Measurements from ENCODE around the gene PIP5K1B.

PIP5K1B gene

DNA sequence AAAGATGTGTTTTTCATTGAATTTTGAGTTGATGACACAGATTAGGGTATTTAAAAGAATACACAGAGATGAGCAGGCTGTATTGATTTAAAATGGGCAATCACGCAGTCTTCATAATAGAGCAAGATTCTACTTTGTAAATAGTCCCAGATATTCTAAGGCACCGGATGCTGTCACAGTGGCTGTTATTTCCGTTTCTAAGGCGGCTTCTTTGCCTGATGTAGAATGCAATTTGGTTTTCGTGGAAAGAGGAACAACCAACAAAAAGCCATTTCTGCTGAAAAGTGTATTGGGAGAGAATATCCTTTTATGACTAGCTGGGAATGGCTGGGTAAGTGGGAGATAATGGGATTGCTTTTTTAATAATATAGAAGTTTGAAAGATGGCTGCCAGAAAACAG lies 291.4 kb downstream of the PIP5K1B start:
- H3K36me3 ChIP-seq (ENCODE audit: insufficient read depth, low read length), result no peaks in the 10 kb centered on the region
- H3K4me1 ChIP-seq (ENCODE audit: insufficient read depth, low read length), result no peaks in the 10 kb centered on the region
- no peak for DNase-seq
- TF ChIP-seq, protein P1, sequence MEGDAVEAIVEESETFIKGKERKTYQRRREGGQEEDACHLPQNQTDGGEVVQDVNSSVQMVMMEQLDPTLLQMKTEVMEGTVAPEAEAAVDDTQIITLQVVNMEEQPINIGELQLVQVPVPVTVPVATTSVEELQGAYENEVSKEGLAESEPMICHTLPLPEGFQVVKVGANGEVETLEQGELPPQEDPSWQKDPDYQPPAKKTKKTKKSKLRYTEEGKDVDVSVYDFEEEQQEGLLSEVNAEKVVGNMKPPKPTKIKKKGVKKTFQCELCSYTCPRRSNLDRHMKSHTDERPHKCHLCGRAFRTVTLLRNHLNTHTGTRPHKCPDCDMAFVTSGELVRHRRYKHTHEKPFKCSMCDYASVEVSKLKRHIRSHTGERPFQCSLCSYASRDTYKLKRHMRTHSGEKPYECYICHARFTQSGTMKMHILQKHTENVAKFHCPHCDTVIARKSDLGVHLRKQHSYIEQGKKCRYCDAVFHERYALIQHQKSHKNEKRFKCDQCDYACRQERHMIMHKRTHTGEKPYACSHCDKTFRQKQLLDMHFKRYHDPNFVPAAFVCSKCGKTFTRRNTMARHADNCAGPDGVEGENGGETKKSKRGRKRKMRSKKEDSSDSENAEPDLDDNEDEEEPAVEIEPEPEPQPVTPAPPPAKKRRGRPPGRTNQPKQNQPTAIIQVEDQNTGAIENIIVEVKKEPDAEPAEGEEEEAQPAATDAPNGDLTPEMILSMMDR (IDR thresholded peaks at IDR 0.05; ENCODE audit: borderline replicate concordance, extremely low read depth, low read length, poor library complexity, severe bottlenecking), result no peak
- TF ChIP-seq EZH2 (IDR thresholded peaks at IDR 0.05; ENCODE audit: borderline replicate concordance, low read depth, low read length, severe bottlenecking), result no peak
- H2AFZ ChIP-seq (ENCODE audit: low read depth, low read length), result no peak overlapping the region
- no peaks in the 10 kb centered on the region for H3K79me2 ChIP-seq (ENCODE audit: insufficient read depth, low read length)
- H4K20me1 ChIP-seq (ENCODE audit: insufficient read depth, low read length), result no peaks in the 10 kb centered on the region
- no peak overlapping the region for H3K9ac ChIP-seq (ENCODE audit: low read depth, low read length)
- no peaks in the 10 kb centered on the region for H3K9me3 ChIP-seq (ENCODE audit: insufficient read depth, low read length, severe bottlenecking)
- no peak overlapping the region for H3K4me3 ChIP-seq (ENCODE audit: low read depth in 1 of 2, low read length in 2 of 2)
- no peaks in the 10 kb centered on the region for H3K27me3 ChIP-seq (ENCODE audit: insufficient read depth, low read length, poor library complexity)
- no peak overlapping the region for H3K4me2 ChIP-seq (ENCODE audit: insufficient read depth, low read length)
- ATAC-seq (ENCODE audit: insufficient read depth, low read depth), result no peak
- no peak overlapping the region for H3K27ac ChIP-seq (ENCODE audit: low read length)

DNA sequence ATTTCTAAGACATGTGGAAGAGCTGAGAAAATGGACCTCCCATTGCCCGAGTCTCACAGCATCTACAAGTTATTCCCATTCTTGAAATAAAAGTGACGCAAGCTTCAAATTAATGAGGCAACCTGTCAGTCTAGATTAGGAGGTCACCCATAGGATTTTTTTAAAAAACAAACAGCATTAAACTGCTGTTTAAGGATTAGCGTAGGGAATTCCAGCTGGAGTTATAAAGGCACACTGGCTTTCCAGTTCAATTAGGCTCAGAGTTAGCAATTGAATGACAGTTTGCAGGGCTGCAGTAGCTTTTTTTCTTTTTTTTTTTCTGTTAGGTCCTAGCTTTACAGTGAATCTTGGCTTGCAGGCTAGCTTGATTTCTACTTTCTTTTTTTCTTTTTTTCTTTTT lies 292.6 kb downstream of the PIP5K1B start:
- Histone ChIP-seq H3K9me3 (ENCODE audit: insufficient read depth, low read length, severe bottlenecking) (no peaks in the 10 kb centered on the region), H3K27ac (ENCODE audit: low read length) (no peak overlapping the region), H3K36me3 (ENCODE audit: insufficient read depth, low read length) (no peaks in the 10 kb centered on the region), H3K4me1 (ENCODE audit: insufficient read depth, low read length) (no peaks in the 10 kb centered on the region), H3K9ac (ENCODE audit: low read depth, low read length) (no peak overlapping the region), H3K27me3 (ENCODE audit: insufficient read depth, low read length, poor library complexity) (no peaks in the 10 kb centered on the region), H2AFZ (ENCODE audit: low read depth, low read length) (no peak overlapping the region), H3K4me2 (ENCODE audit: insufficient read depth, low read length) (no peak overlapping the region), H4K20me1 (ENCODE audit: insufficient read depth, low read length) (no peaks in the 10 kb centered on the region), H3K79me2 (ENCODE audit: insufficient read depth, low read length) (no peaks in the 10 kb centered on the region), H3K4me3 (ENCODE audit: low read depth in 1 of 2, low read length in 2 of 2) (no peak overlapping the region)
- ATAC-seq (ENCODE audit: insufficient read depth, low read depth) (no peak), DNase-seq (no peak)
- TF ChIP-seq, protein P1 (IDR thresholded peaks at IDR 0.05; ENCODE audit: borderline replicate concordance, extremely low read depth, low read length, poor library complexity, severe bottlenecking), result no peak
- TF ChIP-seq EZH2 (IDR thresholded peaks at IDR 0.05; ENCODE audit: borderline replicate concordance, low read depth, low read length, severe bottlenecking), result no peak

DNA sequence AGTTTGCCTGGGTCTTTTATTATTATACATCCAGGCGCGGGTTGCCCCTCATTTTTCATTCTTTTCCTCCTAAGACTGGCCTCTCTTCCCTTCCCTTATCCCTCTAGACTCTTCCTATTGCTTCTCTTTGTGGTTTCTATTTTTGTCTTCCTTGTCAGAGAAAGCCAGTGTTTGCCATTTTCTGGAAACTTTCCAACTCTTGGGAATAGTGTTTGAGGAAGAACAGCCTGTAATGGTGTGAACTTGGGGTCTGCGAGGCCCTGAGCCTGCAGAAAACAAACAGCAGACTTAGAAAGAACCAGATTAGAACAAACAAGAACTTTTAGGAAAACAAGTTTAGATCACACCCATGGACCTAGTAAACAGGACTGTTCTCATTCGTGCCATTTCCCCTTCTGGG lies 293.3 kb downstream of the PIP5K1B start:
- no peak overlapping the region for H3K9ac ChIP-seq (ENCODE audit: low read depth, low read length)
- H3K27me3 ChIP-seq (ENCODE audit: insufficient read depth, low read length, poor library complexity), result no peaks in the 10 kb centered on the region
- no peaks in the 10 kb centered on the region for H3K36me3 ChIP-seq (ENCODE audit: insufficient read depth, low read length)
- no peak for DNase-seq
- no peaks in the 10 kb centered on the region for H3K9me3 ChIP-seq (ENCODE audit: insufficient read depth, low read length, severe bottlenecking)
- H3K4me1 ChIP-seq (ENCODE audit: insufficient read depth, low read length), result no peaks in the 10 kb centered on the region
- no peak for ATAC-seq (ENCODE audit: insufficient read depth, low read depth)
- no peak for TF ChIP-seq EZH2 (IDR thresholded peaks at IDR 0.05; ENCODE audit: borderline replicate concordance, low read depth, low read length, severe bottlenecking)
- TF ChIP-seq, protein P1 (IDR thresholded peaks at IDR 0.05; ENCODE audit: borderline replicate concordance, extremely low read depth, low read length, poor library complexity, severe bottlenecking), result no peak
- no peaks in the 10 kb centered on the region for H4K20me1 ChIP-seq (ENCODE audit: insufficient read depth, low read length)
- H3K4me2 ChIP-seq (ENCODE audit: insufficient read depth, low read length), result no peak overlapping the region
- no peak overlapping the region for H3K27ac ChIP-seq (ENCODE audit: low read length)
- no peaks in the 10 kb centered on the region for H3K79me2 ChIP-seq (ENCODE audit: insufficient read depth, low read length)
- H2AFZ ChIP-seq (ENCODE audit: low read depth, low read length), result no peak overlapping the region
- no peak overlapping the region for H3K4me3 ChIP-seq (ENCODE audit: low read depth in 1 of 2, low read length in 2 of 2)

DNA sequence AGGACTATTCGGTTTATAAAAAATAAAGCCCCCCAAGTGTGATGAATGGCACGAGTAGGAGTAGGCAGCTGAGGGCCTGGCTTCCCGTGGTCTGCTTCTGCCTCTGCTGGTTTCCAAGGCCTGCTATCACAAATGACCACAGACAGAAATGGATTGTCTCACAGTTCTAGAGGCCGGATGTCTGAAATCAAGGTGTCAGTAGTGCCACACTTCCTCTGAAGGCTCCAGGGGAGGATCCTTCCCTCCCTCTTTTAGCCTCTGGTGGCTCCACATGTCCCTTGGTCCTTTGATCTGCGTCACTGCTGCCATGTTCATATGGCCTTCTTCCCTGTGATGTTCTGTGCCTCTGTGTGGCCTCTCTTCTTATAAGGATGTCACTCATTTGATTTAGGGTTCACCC lies 293.8 kb downstream of the PIP5K1B start:
- H3K4me1 ChIP-seq (ENCODE audit: insufficient read depth, low read length), result no peaks in the 10 kb centered on the region
- no peak overlapping the region for H3K27ac ChIP-seq (ENCODE audit: low read length)
- ATAC-seq (ENCODE audit: insufficient read depth, low read depth), result no peak
- H3K27me3 ChIP-seq (ENCODE audit: insufficient read depth, low read length, poor library complexity), result no peaks in the 10 kb centered on the region
- no peak overlapping the region for H3K9ac ChIP-seq (ENCODE audit: low read depth, low read length)
- H3K9me3 ChIP-seq (ENCODE audit: insufficient read depth, low read length, severe bottlenecking), result no peaks in the 10 kb centered on the region
- H3K4me2 ChIP-seq (ENCODE audit: insufficient read depth, low read length), result no peak overlapping the region
- no peaks in the 10 kb centered on the region for H4K20me1 ChIP-seq (ENCODE audit: insufficient read depth, low read length)
- no peaks in the 10 kb centered on the region for H3K36me3 ChIP-seq (ENCODE audit: insufficient read depth, low read length)
- DNase-seq, result no peak
- no peak overlapping the region for H3K4me3 ChIP-seq (ENCODE audit: low read depth in 1 of 2, low read length in 2 of 2)
- no peaks in the 10 kb centered on the region for H3K79me2 ChIP-seq (ENCODE audit: insufficient read depth, low read length)
- no peak overlapping the region for H2AFZ ChIP-seq (ENCODE audit: low read depth, low read length)
- no peak for TF ChIP-seq EZH2 (IDR thresholded peaks at IDR 0.05; ENCODE audit: borderline replicate concordance, low read depth, low read length, severe bottlenecking)
- TF ChIP-seq, protein P1 (IDR thresholded peaks at IDR 0.05; ENCODE audit: borderline replicate concordance, extremely low read depth, low read length, poor library complexity, severe bottlenecking), result no peak
